ENCODE results near the gene PKD1.

DNA sequence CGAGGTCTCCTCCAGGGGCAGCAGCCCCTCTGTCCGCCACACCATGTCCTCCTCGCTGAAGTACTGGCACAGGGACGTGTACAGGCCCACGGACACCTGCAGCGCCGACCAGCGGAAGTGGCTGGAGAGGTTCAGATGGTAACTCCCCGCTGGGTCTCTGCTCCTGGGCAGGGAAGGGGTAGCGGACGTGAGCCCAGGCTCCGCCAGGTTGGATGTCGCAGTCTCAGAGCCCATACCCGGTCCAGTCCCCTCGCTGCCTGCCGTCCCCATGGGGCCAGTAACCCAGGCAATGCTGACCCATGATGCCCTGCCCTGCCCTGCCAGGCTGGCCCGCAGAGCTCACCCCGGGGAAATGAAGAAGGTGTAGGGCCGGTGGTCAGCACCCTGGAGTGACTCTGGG is 33.2 kb downstream of the PKD1 start:
- TF ChIP-seq CTCF (IDR thresholded peaks at IDR 0.05): no peak
- no peak for TF ChIP-seq POLR2A (IDR thresholded peaks at IDR 0.05)
